HepG2 (cell line): ENCODE results near the gene KCNQ1OT1. TPM values are rescaled to one million over a fixed set of nuclear protein-coding genes. Genes with fewer than 3 reads are reported as not detected.

Experiments used
- CREB3 ChIP-seq: sonication (generic); formaldehyde crosslinking; IDR thresholded peaks from 2 replicates; pipeline ENCODE4 v1.5.0; 2020; ENCODE audit warnings: missing genetic modification reagents
- CTCF ChIP-seq: sonication (generic); formaldehyde crosslinking; IDR thresholded peaks from 2 replicates; pipeline ENCODE4 v1.5.0; 2020; ENCODE audit warnings: mild to moderate bottlenecking, missing genetic modification reagents, moderate library complexity
- DMAP1 ChIP-seq: IDR thresholded peaks from 2 replicates; pipeline ENCODE4 v1.6.1; 2016
- EEA1 ChIP-seq: sonication (generic); formaldehyde crosslinking; IDR thresholded peaks from 2 replicates; pipeline ENCODE4 v1.5.1; 2020; ENCODE audit warnings: mild to moderate bottlenecking, missing genetic modification reagents, borderline replicate concordance
- ERF ChIP-seq: IDR thresholded peaks from 2 replicates; pipeline ENCODE4 v1.6.1; 2018; ENCODE audit warnings: missing biosample characterization, missing genetic modification reagents
- ETV5 ChIP-seq: IDR thresholded peaks from 2 replicates; pipeline ENCODE4 v1.6.1; 2018; ENCODE audit warnings: missing biosample characterization, missing genetic modification reagents, inconsistent platforms, borderline replicate concordance
- FOXP1 ChIP-seq, 2 experiments: fragments of 450-650 bp in 1 of 2; IDR thresholded peaks; 2 replicates each; pipeline ENCODE4 v1.6.1; 2017 to 2018; ENCODE audit warnings: antibody characterized with exemption in 1 of 2
- HES4 ChIP-seq: sonication (generic); formaldehyde crosslinking; IDR thresholded peaks from 2 replicates; pipeline ENCODE4 v1.9.0; 2021; ENCODE audit warnings: mild to moderate bottlenecking, missing genetic modification reagents, borderline replicate concordance
- IKZF1 ChIP-seq: fragments of 450-650 bp; IDR thresholded peaks from 2 replicates; pipeline ENCODE4 v1.7.1; 2016
- MBNL3 ChIP-seq: fragments of 250-450 bp; sonication (Bioruptor Pico); conservative IDR thresholded peaks from 2 replicates; pipeline ENCODE4 v1.8.0; 2022; ENCODE audit warnings: mild to moderate bottlenecking, inconsistent platforms
- NCOA2 ChIP-seq: sonication (generic); formaldehyde crosslinking; IDR thresholded peaks from 2 replicates; pipeline ENCODE4 v1.8.0; 2022; ENCODE audit warnings: inconsistent platforms
- NCOA5 ChIP-seq: sonication (generic); formaldehyde crosslinking; IDR thresholded peaks from 2 replicates; pipeline ENCODE4 v1.4.0; 2020; ENCODE audit warnings: missing genetic modification reagents
- PHB2 ChIP-seq: fragments of 450-650 bp; IDR thresholded peaks from 2 replicates; pipeline ENCODE4 v1.6.1; 2018; ENCODE audit not compliant: partially characterized antibody
- SAP130 ChIP-seq: IDR thresholded peaks from 2 replicates; pipeline ENCODE4 v1.6.1; 2016; ENCODE audit warnings: low read depth
- ZBED4 ChIP-seq: sonication (generic); formaldehyde crosslinking; IDR thresholded peaks from 2 replicates; pipeline ENCODE4 v1.4.0; 2020; ENCODE audit warnings: missing genetic modification reagents, borderline replicate concordance
- ZHX1 ChIP-seq: sonication (generic); formaldehyde crosslinking; IDR thresholded peaks from 2 replicates; pipeline ENCODE4 v1.8.1; 2022; ENCODE audit warnings: low read depth, mild to moderate bottlenecking, missing genetic modification reagents
- ZNF205 ChIP-seq: IDR thresholded peaks from 2 replicates; pipeline ENCODE4 v1.6.1; 2018; ENCODE audit warnings: missing biosample characterization, missing genetic modification reagents
- ZNF546 ChIP-seq: sonication (generic); formaldehyde crosslinking; conservative IDR thresholded peaks from 2 replicates; pipeline ENCODE4 v1.8.1; 2023; ENCODE audit warnings: mild to moderate bottlenecking, missing genetic modification reagents
- ZNF780A ChIP-seq: sonication (generic); formaldehyde crosslinking; IDR thresholded peaks from 2 replicates; pipeline ENCODE4 v1.8.0; 2022; ENCODE audit warnings: mild to moderate bottlenecking, missing genetic modification reagents, moderate library complexity
- polyA plus RNA-seq, 8 experiments: library from polyadenylated mRNA; depleted of rRNA in 3 of 8; stranded (reverse) in 7 of 8; unstranded in 1 of 8; fragments of >200 nt; fragmentation: Illumina TruSeq in 4 of 8; extraction: Trizol in 4 of 8; gene quantifications; 2 replicates each; pipeline versions ENCODE4 v1.2.1 to v1.2.3, GENCODE V29; 2011 to 2016; ENCODE audit warnings: low read depth in 4 of 8, missing spikeins in 1 of 8, mixed read lengths in 1 of 8; ENCODE audit not compliant: insufficient read depth in 1 of 8
- total RNA-seq, 5 experiments: library from RNA; depleted of rRNA; stranded (reverse); fragments of >200 nt; fragmentation: Illumina TruSeq; extraction: Trizol; gene quantifications; 2 replicates each; pipeline ENCODE4 v1.2.3, GENCODE V29; 2016; ENCODE audit warnings: low read depth in 1 of 5

Gene KCNQ1OT1
- total and polyA plus RNA-seq, 2 of the 13 experiments (the other 11 are each of a cell fraction or from before 2014, with no cell fraction given) = 1.3 to 18.9 TPM

GRCh38 chr11:2731130-2732125 is 31.6 kb upstream of the KCNQ1OT1 start (continued):
- TF ChIP-seq ZBED4 (CRISPR knock-in tag) (no peak), CREB3 (peak; percentile 72; the same call in 1 of the 2 replicates), HES4 (CRISPR knock-in tag) (no peak), IKZF1 (no peak), SAP130 (CRISPR knock-in tag) (no peak), ETV5 (CRISPR knock-in tag) (no peak; the same call in 1 of the 2 replicates), ERF (no peak), PHB2 (no peak), NCOA5 (CRISPR knock-in tag) (no peak), ZNF546 (CRISPR knock-in tag) (no peak), ZHX1 (no peak), MBNL3 (CRISPR knock-in tag) (no peak), NCOA2 (CRISPR knock-in tag) (no peak), DMAP1 (CRISPR knock-in tag) (peak; percentile 12; the same call in 1 of the 2 replicates), CTCF (no peak), ZNF780A (CRISPR knock-in tag) (no peak), FOXP1 (IDR thresholded peaks at IDR 0.05) (no peak), FOXP1 (CRISPR knock-in tag; IDR thresholded peaks at IDR 0.05) (no peak), ZNF205 (CRISPR knock-in tag) (no peak), EEA1 (CRISPR knock-in tag) (no peak; the same call in 1 of the 2 replicates)
